OCI-LY3 (cell line): ENCODE results near the gene FNDC11.

Experiments
- H2AFZ ChIP-seq: fragments of 200-600, 300-600 bp; shearing (Covaris generic); 2 replicates; pipeline ENCODE4 v1.6.0; 2014; ENCODE audit warnings: antibody characterized with exemption, low read depth, low read length
- H3K27ac ChIP-seq: fragments of 200-600, 300-600 bp; sonication (generic); 2 replicates; pipeline ENCODE4 v1.5.1; 2014; ENCODE audit warnings: mild to moderate bottlenecking, low read length, moderate library complexity, mixed read lengths
- H3K27me3 ChIP-seq: fragments of 200-600, 300-600 bp; sonication (generic); 2 replicates; pipeline ENCODE4 v1.6.1; 2014; ENCODE audit warnings: low read depth, low read length, mixed read lengths
- H3K36me3 ChIP-seq: fragments of 200-600, 300-600 bp; sonication (generic); replicated peaks from 2 replicates; pipeline ENCODE3; 2014; ENCODE audit warnings: low read depth, low read length, mixed read lengths
- H3K4me1 ChIP-seq: fragments of 300-600, 200-600 bp; sonication (generic); 2 replicates; pipeline ENCODE4 v1.6.1; 2014; ENCODE audit warnings: low read length, mixed read lengths
- H3K4me2 ChIP-seq: fragments of 200-600, 300-600 bp; sonication (generic); 2 replicates; pipeline ENCODE4 v1.6.1; 2014; ENCODE audit warnings: low read length, mixed read lengths
- H3K4me3 ChIP-seq: fragments of 300-600, 200-600 bp; sonication (generic); 2 replicates; pipeline ENCODE4 v1.5.1; 2014; ENCODE audit warnings: antibody characterized with exemption, mild to moderate bottlenecking, low read length, moderate library complexity
- H3K79me2 ChIP-seq: fragments of 300-600, 200-600 bp; shearing (Covaris generic); 2 replicates; pipeline ENCODE4 v1.6.1; 2014; ENCODE audit warnings: mild to moderate bottlenecking, low read length, mixed read lengths
- H3K9ac ChIP-seq: fragments of 300-600, 200-600 bp; shearing (Covaris generic); 2 replicates; pipeline ENCODE4 v1.6.0; 2014; ENCODE audit warnings: mild to moderate bottlenecking, low read length, moderate library complexity
- H3K9me3 ChIP-seq: fragments of 200-600, 300-600 bp; shearing (Covaris generic); 2 replicates; pipeline ENCODE4 v1.6.1; 2014; ENCODE audit warnings: low read length, mixed read lengths; ENCODE audit not compliant: insufficient read depth
- H4K20me1 ChIP-seq: fragments of 200-600, 300-600 bp; sonication (generic); 2 replicates; pipeline ENCODE4 v1.6.1; 2016; ENCODE audit warnings: low read length, mixed read lengths; ENCODE audit not compliant: insufficient read depth
- EZH2phosphoT487 ChIP-seq: fragments of 200-600 bp; shearing (Covaris generic); IDR thresholded peaks from 2 replicates; pipeline ENCODE4 v1.6.1; 2018; ENCODE audit warnings: antibody characterized with exemption, mixed run types, low read depth
- TF ChIP-seq, protein P1 (sequence below): fragments of 200-600, 300-600 bp; sonication (generic); IDR thresholded peaks from 2 replicates; pipeline ENCODE4 v1.5.1; 2014; ENCODE audit warnings: antibody characterized with exemption, low read length, low read depth

The FNDC11 gene, protein sequence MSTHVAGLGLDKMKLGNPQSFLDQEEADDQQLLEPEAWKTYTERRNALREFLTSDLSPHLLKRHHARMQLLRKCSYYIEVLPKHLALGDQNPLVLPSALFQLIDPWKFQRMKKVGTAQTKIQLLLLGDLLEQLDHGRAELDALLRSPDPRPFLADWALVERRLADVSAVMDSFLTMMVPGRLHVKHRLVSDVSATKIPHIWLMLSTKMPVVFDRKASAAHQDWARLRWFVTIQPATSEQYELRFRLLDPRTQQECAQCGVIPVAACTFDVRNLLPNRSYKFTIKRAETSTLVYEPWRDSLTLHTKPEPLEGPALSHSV

DNA sequence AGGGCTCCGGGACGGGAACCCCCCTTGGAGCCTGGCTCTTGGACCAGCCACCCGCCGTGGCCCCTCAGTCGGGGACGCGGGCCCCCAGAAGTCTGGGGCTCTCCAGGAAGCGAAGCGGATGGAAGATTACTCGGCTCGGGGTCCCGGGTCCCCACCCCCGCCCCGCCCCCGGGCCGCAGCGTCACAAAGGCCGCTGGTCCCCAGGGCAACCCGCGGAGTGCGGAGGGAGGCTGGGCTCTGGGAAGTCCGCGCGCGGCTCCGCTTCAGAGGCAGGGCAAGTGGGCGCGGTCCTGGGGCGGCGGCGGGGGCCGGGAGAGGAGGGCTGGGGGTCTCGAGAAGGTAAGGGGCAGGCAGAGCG, at the start of gene FNDC11:
FNDC11 (plus strand) TSS at position 227 of the 358 bp plus-strand sequence. CDS start 1,505 bp downstream, outside the sequence.
- no peak within 1 kb of the TSS; the same call in 1 of the 2 replicates for H2AFZ ChIP-seq
- no peak within 1 kb of the TSS for H3K27ac ChIP-seq
- peaks cover 14% of the 10 kb centered on the region; the same call in 1 of the 2 replicates for H4K20me1 ChIP-seq
- peak within 1 kb of the TSS; percentile 65 for H3K4me2 ChIP-seq
- H3K4me3 ChIP-seq, result peak within 1 kb of the TSS; percentile 69
- no peaks in the 10 kb centered on the region for H3K36me3 ChIP-seq
- H3K4me1 ChIP-seq, result peaks cover 10% of the 10 kb centered on the region
- peaks cover 60% of the 10 kb centered on the region for H3K27me3 ChIP-seq
- peak within 1 kb of the TSS; percentile 5; the same call in 1 of the 2 replicates for H3K9ac ChIP-seq
- no peaks in the 10 kb centered on the region for H3K79me2 ChIP-seq
- no peak for TF ChIP-seq EZH2phosphoT487
- TF ChIP-seq, protein P1, sequence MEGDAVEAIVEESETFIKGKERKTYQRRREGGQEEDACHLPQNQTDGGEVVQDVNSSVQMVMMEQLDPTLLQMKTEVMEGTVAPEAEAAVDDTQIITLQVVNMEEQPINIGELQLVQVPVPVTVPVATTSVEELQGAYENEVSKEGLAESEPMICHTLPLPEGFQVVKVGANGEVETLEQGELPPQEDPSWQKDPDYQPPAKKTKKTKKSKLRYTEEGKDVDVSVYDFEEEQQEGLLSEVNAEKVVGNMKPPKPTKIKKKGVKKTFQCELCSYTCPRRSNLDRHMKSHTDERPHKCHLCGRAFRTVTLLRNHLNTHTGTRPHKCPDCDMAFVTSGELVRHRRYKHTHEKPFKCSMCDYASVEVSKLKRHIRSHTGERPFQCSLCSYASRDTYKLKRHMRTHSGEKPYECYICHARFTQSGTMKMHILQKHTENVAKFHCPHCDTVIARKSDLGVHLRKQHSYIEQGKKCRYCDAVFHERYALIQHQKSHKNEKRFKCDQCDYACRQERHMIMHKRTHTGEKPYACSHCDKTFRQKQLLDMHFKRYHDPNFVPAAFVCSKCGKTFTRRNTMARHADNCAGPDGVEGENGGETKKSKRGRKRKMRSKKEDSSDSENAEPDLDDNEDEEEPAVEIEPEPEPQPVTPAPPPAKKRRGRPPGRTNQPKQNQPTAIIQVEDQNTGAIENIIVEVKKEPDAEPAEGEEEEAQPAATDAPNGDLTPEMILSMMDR, result no peak
- no peaks in the 10 kb centered on the region for H3K9me3 ChIP-seq

DNA sequence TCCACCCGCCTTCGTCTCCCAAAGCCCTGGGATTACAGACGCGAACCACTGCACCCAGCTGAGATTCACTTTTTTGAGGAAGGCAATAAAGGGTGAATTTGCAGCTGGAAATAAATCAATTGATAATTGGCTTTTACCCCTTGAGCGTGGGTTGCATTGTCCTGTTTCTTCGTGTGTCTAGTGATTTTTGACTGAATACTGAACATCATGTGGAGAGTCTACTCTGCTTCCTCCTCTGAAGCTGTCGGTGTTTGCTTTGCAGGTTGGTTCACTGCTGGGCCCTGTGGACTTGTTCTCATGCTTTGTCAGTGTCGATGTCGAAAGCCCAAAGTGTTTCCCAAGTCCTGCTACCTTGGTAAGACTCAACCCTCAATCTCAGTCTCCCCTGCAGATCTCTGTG, 49.3 kb upstream of the FNDC11 start:
- Histone ChIP-seq H3K4me3 (no peak overlapping the region), H3K27ac (no peak overlapping the region), H3K4me1 (no peaks in the 10 kb centered on the region), H3K4me2 (no peak overlapping the region), H3K27me3 (peaks cover 4% of the 10 kb centered on the region; the same call in 1 of the 2 replicates), H3K36me3 (no peaks in the 10 kb centered on the region), H4K20me1 (no peaks in the 10 kb centered on the region), H3K79me2 (no peaks in the 10 kb centered on the region), H3K9me3 (no peaks in the 10 kb centered on the region), H3K9ac (no peak overlapping the region), H2AFZ (no peak overlapping the region)
- no peak for TF ChIP-seq EZH2phosphoT487

DNA sequence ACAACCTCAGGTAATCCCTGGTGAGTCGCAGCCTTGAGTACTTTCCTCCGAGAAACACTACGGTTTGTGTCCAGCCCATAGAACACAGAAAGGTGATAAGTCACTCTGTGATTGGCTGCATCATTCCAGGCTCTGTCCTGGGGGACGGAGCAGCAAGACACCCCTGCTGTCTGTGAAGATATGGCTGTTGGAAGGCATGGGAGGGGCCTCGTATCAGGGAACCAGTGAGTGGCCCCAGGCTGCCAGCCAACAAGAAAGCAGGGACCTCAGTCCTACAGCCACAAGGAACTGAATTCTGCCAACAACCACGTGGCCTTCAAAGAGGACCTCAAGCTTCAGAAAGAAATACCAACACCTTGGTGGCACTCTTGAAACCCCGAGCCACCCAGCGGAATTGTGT, 48.7 kb upstream of the FNDC11 start:
- TF ChIP-seq, protein P1, result no peak
- no peak for TF ChIP-seq EZH2phosphoT487
- Histone ChIP-seq H3K9ac (no peak overlapping the region), H4K20me1 (no peaks in the 10 kb centered on the region), H3K4me1 (no peaks in the 10 kb centered on the region), H3K79me2 (no peaks in the 10 kb centered on the region), H3K27me3 (peaks cover 4% of the 10 kb centered on the region; the same call in 1 of the 2 replicates), H3K4me3 (no peak overlapping the region), H3K9me3 (no peaks in the 10 kb centered on the region), H3K4me2 (no peak overlapping the region), H3K36me3 (no peaks in the 10 kb centered on the region), H2AFZ (no peak overlapping the region), H3K27ac (no peak overlapping the region)

DNA sequence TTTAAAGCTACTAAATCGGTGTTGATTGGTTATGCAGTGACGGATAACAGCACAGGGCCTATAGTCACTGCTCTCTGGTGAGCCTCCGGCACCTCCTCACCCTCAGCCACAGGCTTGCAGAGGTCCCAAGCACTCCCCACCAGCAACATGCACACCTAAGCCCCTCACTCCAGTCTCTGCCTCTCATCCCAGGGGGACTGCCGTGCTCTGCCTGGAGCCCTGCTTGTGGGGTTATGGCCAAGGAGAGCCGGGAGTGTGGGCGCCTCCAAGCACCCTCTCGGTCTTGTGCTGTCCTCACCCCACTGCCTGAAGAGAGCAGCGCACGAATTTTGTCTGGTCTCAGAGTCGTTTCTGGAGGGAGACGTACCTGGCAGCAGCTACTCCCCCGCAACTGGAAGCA, 48.2 kb upstream of the FNDC11 start:
- H3K9me3 ChIP-seq, result no peaks in the 10 kb centered on the region
- no peaks in the 10 kb centered on the region for H4K20me1 ChIP-seq
- TF ChIP-seq EZH2phosphoT487, result no peak
- TF ChIP-seq, protein P1, result no peak
- no peaks in the 10 kb centered on the region for H3K4me1 ChIP-seq
- no peaks in the 10 kb centered on the region for H3K36me3 ChIP-seq
- no peak overlapping the region for H2AFZ ChIP-seq
- no peaks in the 10 kb centered on the region for H3K79me2 ChIP-seq
- H3K4me3 ChIP-seq, result no peak overlapping the region
- H3K27me3 ChIP-seq, result peaks cover 4% of the 10 kb centered on the region; the same call in 1 of the 2 replicates
- no peak overlapping the region for H3K9ac ChIP-seq
- no peak overlapping the region for H3K27ac ChIP-seq
- no peak overlapping the region for H3K4me2 ChIP-seq
